HepG2 (cell line): ENCODE measurements around the gene KAT2A. TPM values are rescaled to one million over a fixed set of nuclear protein-coding genes. Genes with fewer than 3 reads are reported as not detected.
A peak's percentile ranks its signal among the peaks of the same experiment; 100 is the strongest.

Experiments
- ATAC-seq: fragments of 200-7000 bp; cut with Tn5 transposase; 3 replicates; pipeline ENCODE4 v1.9.1; 2020; ENCODE audit warnings: mild to moderate bottlenecking, moderate library complexity
- BruUV-seq: library from RNA; stranded (reverse); fragments of 400-500 nt; replicated peaks from 2 replicates; lab custom pipeline; 2021; lab: Mats Ljungman, UMichigan
- CTCF ChIA-PET: fragments of 300-600 bp; formaldehyde crosslinking; extraction: SDS; loops from one replicate; lab custom pipeline; 2021; ENCODE audit warnings: low total read pairs, inconsistent platforms, low intra/inter-chr PET ratio; lab: Yijun Ruan, JAX
- POLR2A ChIA-PET: fragments of 350-600 bp; sonication (Branson Sonifier 250); formaldehyde crosslinking; loops from one replicate; lab custom pipeline; 2020; ENCODE audit warnings: antibody characterized with exemption, inconsistent platforms; lab: Yijun Ruan, JAX
- DNase-seq: peaks from one replicate; pipeline ENCODE4 v3.0.0-alpha.2; 2015; ENCODE audit warnings: low spot score
- FAIRE-seq: peaks from 3 replicates; lab custom pipeline; 2011; peaks lifted over from hg19 to GRCh38; lab: Jason Lieb, UNC
- H2AFZ ChIP-seq: one replicate; pipeline ENCODE4 v1.6.1; 2011; ENCODE audit warnings: low read length, inconsistent platforms
- H3K27ac ChIP-seq: fragments of 300-600 bp; 3 replicates; pipeline ENCODE4 v1.8.0; 2011; ENCODE audit warnings: mixed run types, mild to moderate bottlenecking, mixed read lengths, low read length, inconsistent platforms; ENCODE audit not compliant: insufficient read depth; ENCODE audit errors: extremely low read length
- H3K27me3 ChIP-seq, 2 experiments: fragments of 200-600 bp in 1 of 2; 2 replicates in 1 of 2; 3 replicates in 1 of 2; pipeline versions ENCODE4 v1.6.0 to v1.8.0; 2011; ENCODE audit warnings: low read length in 2 of 2, mild to moderate bottlenecking in 2 of 2, moderate library complexity in 2 of 2, inconsistent platforms in 1 of 2; ENCODE audit not compliant: insufficient read depth in 2 of 2, control insufficient read depth in 1 of 2
- H3K36me3 ChIP-seq, 2 experiments: fragments of 200-600 bp in 1 of 2; replicated peaks in 1 of 2; 2 replicates in 1 of 2; 3 replicates in 1 of 2; pipeline versions ENCODE4 v1.5.1 to v1.8.0; 2011; ENCODE audit warnings: low read length in 2 of 2, inconsistent platforms in 1 of 2; ENCODE audit not compliant: insufficient read depth in 2 of 2, control insufficient read depth in 1 of 2
- H3K4me1 ChIP-seq: 2 replicates; pipeline ENCODE4 v1.5.1; 2012; ENCODE audit warnings: low read length, inconsistent platforms; ENCODE audit not compliant: insufficient read depth
- H3K4me2 ChIP-seq: 2 replicates; pipeline ENCODE4 v1.6.0; 2011; ENCODE audit warnings: low read depth, low read length, inconsistent platforms
- H3K4me3 ChIP-seq, 3 experiments: fragments of 200-600 bp in 1 of 3; sonication (generic), shearing (Covaris generic) in 1 of 3; replicated peaks in 1 of 3; 2 replicates each; pipeline ENCODE4 v1.5.1; 2011 to 2016; ENCODE audit warnings: low read length in 3 of 3, inconsistent platforms in 2 of 3, low read depth in 2 of 3, mild to moderate bottlenecking in 2 of 3, control low read depth in 1 of 3, mixed read lengths in 1 of 3; ENCODE audit not compliant: insufficient read depth in 1 of 3
- H3K79me2 ChIP-seq: one replicate; pipeline ENCODE4 v1.6.1; 2011; ENCODE audit warnings: low read length, inconsistent platforms; ENCODE audit not compliant: insufficient read depth
- H3K9ac ChIP-seq: 2 replicates; pipeline ENCODE4 v1.6.0; 2011; ENCODE audit warnings: mild to moderate bottlenecking, low read depth, low read length, inconsistent platforms; ENCODE audit not compliant: insufficient read depth
- H3K9me3 ChIP-seq: 2 replicates; pipeline ENCODE4 v1.5.1; 2012; ENCODE audit warnings: mild to moderate bottlenecking, low read length
- H4K20me1 ChIP-seq: 2 replicates; pipeline ENCODE4 v1.6.0; 2011; ENCODE audit warnings: inconsistent platforms, mild to moderate bottlenecking, low read length, moderate library complexity; ENCODE audit not compliant: insufficient read depth
- RBFOX2 ChIP-seq: fragments of 200-400 bp; formaldehyde crosslinking; IDR thresholded peaks from 2 replicates; pipeline ENCODE4 v1.6.1; 2017; ENCODE audit warnings: low read depth, mild to moderate bottlenecking, low read length
- WGBS: methylation state at CpG from one replicate; pipeline ENCODE4 v1.1.6; 2017; ENCODE audit warnings: low lambda C conversion rate; 5-methylcytosine and 5-hydroxymethylcytosine counted together
- in situ Hi-C: cut with HindIII; loops from 2 replicates; pipeline ENCODE4 v1.10.0; 2017; ENCODE audit warnings: low pct_unique_long_range_greater_than_20kb; ENCODE audit not compliant: extremely low pct_ligation_motif_present
- intact Hi-C: fragments of 100-400 bp; cut with micrococcal nuclease; formaldehyde crosslinking; loops from one replicate; pipeline ENCODE4 v1.10.0; 2022; ENCODE audit not compliant: unreplicated experiment
- polyA plus RNA-seq, 8 experiments: library from polyadenylated mRNA; depleted of rRNA in 3 of 8; stranded (reverse) in 7 of 8; unstranded in 1 of 8; fragments of >200 nt; fragmentation: Illumina TruSeq in 4 of 8; extraction: Trizol in 4 of 8; gene quantifications; 2 replicates each; pipeline versions ENCODE4 v1.2.1 to v1.2.3, GENCODE V29; 2011 to 2016; ENCODE audit warnings: low read depth in 4 of 8, missing spikeins in 1 of 8, mixed read lengths in 1 of 8; ENCODE audit not compliant: insufficient read depth in 1 of 8
- total RNA-seq, 5 experiments: library from RNA; depleted of rRNA; stranded (reverse); fragments of >200 nt; fragmentation: Illumina TruSeq; extraction: Trizol; gene quantifications; 2 replicates each; pipeline ENCODE4 v1.2.3, GENCODE V29; 2016; ENCODE audit warnings: low read depth in 1 of 5
- TF ChIP-seq, protein P1 (sequence below): sonication (generic); formaldehyde crosslinking; IDR thresholded peaks from 2 replicates; pipeline ENCODE4 v1.4.0; 2020; ENCODE audit warnings: missing genetic modification reagents, mild to moderate bottlenecking, borderline replicate concordance

KAT2A gene
- total and polyA plus RNA-seq, 2 of the 13 experiments (the other 11 are each of a cell fraction or from before 2014, with no cell fraction given), result 29.1 to 90.4 TPM

- no peak for ATAC-seq
- no TSS peak for BruUV-seq
- Histone ChIP-seq H3K79me2 (no peaks in the 10 kb centered on the region), H3K4me2 (no peak overlapping the region), H3K4me1 (peaks cover 42% of the 10 kb centered on the region), H4K20me1 (no peaks in the 10 kb centered on the region), H2AFZ (no peak overlapping the region), H3K36me3 (peaks cover 7 to 35% of the 10 kb centered on the region in 2 experiments), H3K4me3 (no peak overlapping the region), H3K9ac (no peak overlapping the region), H3K27ac (no peak overlapping the region), H3K9me3 (no peaks in the 10 kb centered on the region), H3K27me3 (no peaks in the 10 kb centered on the region)
- TF ChIP-seq, protein P1, sequence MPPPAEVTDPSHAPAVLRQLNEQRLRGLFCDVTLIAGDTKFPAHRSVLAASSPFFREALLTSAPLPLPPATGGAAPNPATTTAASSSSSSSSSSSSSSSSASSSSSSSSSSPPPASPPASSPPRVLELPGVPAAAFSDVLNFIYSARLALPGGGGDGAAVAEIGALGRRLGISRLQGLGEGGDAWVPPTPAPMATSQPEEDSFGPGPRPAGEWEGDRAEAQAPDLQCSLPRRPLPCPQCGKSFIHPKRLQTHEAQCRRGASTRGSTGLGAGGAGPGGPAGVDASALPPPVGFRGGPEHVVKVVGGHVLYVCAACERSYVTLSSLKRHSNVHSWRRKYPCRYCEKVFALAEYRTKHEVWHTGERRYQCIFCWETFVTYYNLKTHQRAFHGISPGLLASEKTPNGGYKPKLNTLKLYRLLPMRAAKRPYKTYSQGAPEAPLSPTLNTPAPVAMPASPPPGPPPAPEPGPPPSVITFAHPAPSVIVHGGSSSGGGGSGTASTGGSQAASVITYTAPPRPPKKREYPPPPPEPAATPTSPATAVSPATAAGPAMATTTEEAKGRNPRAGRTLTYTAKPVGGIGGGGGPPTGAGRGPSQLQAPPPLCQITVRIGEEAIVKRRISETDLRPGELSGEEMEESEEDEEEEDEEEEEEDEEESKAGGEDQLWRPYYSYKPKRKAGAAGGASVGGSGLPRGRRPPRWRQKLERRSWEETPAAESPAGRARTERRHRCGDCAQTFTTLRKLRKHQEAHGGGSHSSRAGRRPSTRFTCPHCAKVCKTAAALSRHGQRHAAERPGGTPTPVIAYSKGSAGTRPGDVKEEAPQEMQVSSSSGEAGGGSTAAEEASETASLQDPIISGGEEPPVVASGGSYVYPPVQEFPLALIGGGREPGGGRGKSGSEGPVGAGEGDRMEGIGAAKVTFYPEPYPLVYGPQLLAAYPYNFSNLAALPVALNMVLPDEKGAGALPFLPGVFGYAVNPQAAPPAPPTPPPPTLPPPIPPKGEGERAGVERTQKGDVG, result no peak
- peak; percentile 49 for TF ChIP-seq RBFOX2
- CTCF ChIA-PET, result interaction anchor here (0.7 to 4.0 kb wide), 8 partner anchors 14 to 154 kb away, joined by 3 to 76 read pairs (median 6); partner anchors contain the start of genes C17orf113 and KCNH4
- no peak for DNase-seq
- 96% methylated on average over 30 of the region's 30 CpGs for WGBS
- in situ Hi-C loops, result no loop called here
- FAIRE-seq, result no peak
- intact Hi-C loops, result loop anchor here (2.0 kb wide), 2 partner anchors 93 to 155 kb away; no protein-coding TSS in a partner anchor
- POLR2A ChIA-PET, result no interaction called here
These were observed 3.6 kb downstream of the KAT2A start for GRCh38 chr17:42117397-42118125.
